Duodenal mucosa (tissue), 2 donors: ENCODE data around the gene ANKS1B.

Source experiments
- H3K27ac ChIP-seq: one replicate; pipeline ENCODE4 v1.7.0; 2013; ENCODE audit warnings: low read depth, low read length
- H3K27me3 ChIP-seq, 2 donors: one replicate each; pipeline ENCODE4 v1.7.0; 2013; ENCODE audit warnings: low read length in 2 of 2, control low read depth in 1 of 2; ENCODE audit not compliant: insufficient read depth in 2 of 2, control insufficient read depth in 1 of 2
- H3K36me3 ChIP-seq, 2 donors: one replicate each; pipeline ENCODE4 v1.7.0; 2013; ENCODE audit warnings: low read length in 2 of 2, control low read depth in 1 of 2; ENCODE audit not compliant: insufficient read depth in 2 of 2, control insufficient read depth in 1 of 2
- H3K4me1 ChIP-seq, 2 donors: one replicate each; pipeline ENCODE4 v1.7.0; 2013; ENCODE audit warnings: low read length in 2 of 2, control low read depth in 1 of 2; ENCODE audit not compliant: insufficient read depth in 2 of 2, control insufficient read depth in 1 of 2
- H3K4me3 ChIP-seq, 2 donors: one replicate each; pipeline ENCODE4 v1.7.0; 2013; ENCODE audit warnings: low read length in 2 of 2, low read depth in 1 of 2
- H3K9ac ChIP-seq, 2 donors: one replicate each; pipeline ENCODE4 v1.7.0; 2013; ENCODE audit warnings: low read length in 2 of 2, low read depth in 1 of 2
- H3K9me3 ChIP-seq, 2 donors: one replicate each; pipeline ENCODE4 v1.7.0; 2013; ENCODE audit warnings: low read length in 2 of 2, control low read depth in 1 of 2; ENCODE audit not compliant: control insufficient read depth in 1 of 2

The ANKS1B gene

DNA sequence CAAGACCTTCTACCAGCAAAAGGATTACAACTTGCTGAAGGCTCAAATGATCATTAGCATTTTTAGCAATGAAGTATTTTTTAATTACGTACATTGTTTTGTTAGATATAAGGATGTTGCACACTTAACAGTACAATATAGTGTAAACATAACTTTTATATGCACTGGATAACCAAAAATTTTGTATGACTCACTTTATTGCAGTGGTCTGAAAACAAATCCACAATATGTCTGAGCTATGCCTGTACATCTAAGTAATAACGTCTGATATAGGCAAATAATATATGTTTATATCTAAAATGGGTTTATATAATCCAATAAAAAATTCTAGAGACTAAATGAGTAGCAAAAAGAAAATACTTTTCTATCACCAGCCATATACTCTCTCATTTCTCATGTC lies 10.6 kb downstream of the ANKS1B start:
- H3K27me3 ChIP-seq: no peaks in the 10 kb centered on the region
- H3K4me3 ChIP-seq: no peak overlapping the region
- no peak overlapping the region for H3K9ac ChIP-seq
- H3K4me1 ChIP-seq: no peaks in the 10 kb centered on the region
- H3K9me3 ChIP-seq: no peaks in the 10 kb centered on the region
- no peaks in the 10 kb centered on the region for H3K36me3 ChIP-seq
- no peak overlapping the region for H3K27ac ChIP-seq

DNA sequence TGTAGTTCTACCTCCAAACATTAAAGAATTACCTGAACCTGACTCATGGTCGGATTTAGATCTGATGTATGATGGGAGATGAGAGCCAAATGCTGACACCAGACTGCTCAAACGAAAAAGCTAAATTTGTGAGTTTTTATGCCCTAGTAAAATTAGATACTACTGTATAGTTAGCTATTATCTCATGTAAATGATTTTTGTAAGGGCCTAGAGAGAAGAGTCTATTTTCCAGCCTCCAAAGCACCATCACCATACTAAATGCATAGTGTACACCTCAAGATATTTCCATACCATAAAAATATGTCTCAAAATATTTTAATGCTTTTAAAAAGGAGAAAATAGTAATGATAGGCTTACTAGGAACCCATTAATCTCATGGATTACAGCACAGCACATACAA lies 18.3 kb downstream of the ANKS1B start:
- Histone ChIP-seq H3K9ac (no peak overlapping the region), H3K4me3 (no peak overlapping the region), H3K27me3 (no peaks in the 10 kb centered on the region), H3K36me3 (no peaks in the 10 kb centered on the region), H3K4me1 (no peaks in the 10 kb centered on the region), H3K9me3 (no peaks in the 10 kb centered on the region), H3K27ac (no peak overlapping the region)

DNA sequence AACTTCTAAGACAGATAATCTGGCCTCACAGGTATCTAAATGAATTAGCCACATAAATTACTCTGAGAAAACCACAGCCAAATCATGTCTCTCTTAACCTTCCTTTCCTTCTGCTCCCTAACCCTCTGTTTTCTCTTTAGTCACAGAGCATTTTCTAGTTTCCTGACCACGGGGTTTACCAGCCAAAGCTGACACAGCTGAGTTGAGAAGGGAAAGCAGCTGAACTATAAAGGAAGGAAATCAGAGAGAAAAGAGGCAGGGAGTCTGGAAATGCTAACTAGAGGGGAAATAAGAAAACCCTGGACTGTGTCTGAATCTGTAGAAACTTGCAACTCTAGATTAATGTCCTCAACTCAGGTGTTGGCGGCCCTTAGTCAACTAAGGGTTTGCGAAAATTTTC lies 24.4 kb downstream of the ANKS1B start:
- H3K27me3 ChIP-seq: no peaks in the 10 kb centered on the region
- no peak overlapping the region for H3K27ac ChIP-seq
- H3K9me3 ChIP-seq: no peaks in the 10 kb centered on the region
- no peak overlapping the region for H3K9ac ChIP-seq
- no peak overlapping the region for H3K4me3 ChIP-seq
- H3K4me1 ChIP-seq: no peaks in the 10 kb centered on the region
- H3K36me3 ChIP-seq: no peaks in the 10 kb centered on the region

DNA sequence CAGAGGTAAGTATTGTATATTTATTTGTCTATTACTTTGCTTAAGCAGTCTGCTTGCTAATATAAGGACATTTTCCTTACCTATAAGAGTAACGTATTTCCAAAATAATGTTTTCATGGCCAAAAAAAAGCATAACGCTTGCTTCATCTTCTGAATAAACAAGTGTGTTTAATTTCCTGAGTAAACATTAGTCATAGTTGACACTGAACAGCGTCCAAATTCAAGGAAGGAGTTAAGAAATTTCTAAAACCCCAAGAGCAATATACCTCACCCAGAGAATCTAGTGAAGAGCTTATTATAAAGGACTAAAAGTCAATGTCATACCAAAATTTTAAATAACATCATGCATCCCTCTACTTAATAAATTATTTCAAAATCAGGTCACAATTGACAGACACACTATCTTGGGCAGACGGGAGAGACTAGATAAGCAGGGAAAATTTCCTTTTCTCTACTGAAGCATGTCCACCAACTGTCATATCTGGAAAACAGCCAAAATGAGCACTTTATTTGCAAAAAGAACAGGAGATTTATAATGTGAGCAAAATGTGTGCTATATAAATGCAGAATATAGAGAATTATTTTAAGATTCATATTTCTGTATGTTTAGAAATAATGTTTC lies 25.1 kb downstream of the ANKS1B start:
- Histone ChIP-seq H3K4me3 (no peak overlapping the region), H3K9ac (no peak overlapping the region), H3K4me1 (no peaks in the 10 kb centered on the region), H3K27me3 (no peaks in the 10 kb centered on the region), H3K9me3 (no peaks in the 10 kb centered on the region), H3K36me3 (no peaks in the 10 kb centered on the region), H3K27ac (no peak overlapping the region)

DNA sequence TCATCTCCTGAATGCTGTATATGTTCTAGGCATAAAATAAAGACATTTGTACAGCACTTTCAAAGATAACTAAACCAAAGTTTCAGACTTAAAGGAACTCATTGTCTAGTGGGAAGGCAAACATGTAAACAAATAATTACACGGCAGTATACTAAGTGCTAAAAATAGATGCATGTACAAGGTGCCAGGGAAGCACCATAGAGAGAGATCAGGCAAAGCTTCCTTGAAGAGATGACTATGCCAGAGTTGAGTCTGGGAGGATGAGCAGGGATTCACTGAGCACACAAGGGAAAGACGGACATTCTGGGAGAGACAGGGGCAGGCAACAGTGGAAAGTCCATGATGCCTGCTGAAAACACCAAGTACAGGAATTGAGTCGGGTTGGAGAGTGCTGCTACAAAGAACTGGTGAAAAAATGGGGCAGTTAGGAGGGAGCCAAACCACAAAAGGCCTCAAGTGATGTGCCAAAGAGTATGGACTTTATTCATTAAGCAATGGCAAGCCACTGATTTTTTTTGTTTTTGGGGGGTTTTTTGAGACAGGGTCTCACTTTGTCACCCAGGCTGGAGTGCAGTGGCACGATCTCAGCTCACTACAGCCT lies 26.8 kb downstream of the ANKS1B start:
- no peak overlapping the region for H3K27ac ChIP-seq
- no peak overlapping the region for H3K9ac ChIP-seq
- no peaks in the 10 kb centered on the region for H3K4me1 ChIP-seq
- no peaks in the 10 kb centered on the region for H3K36me3 ChIP-seq
- no peaks in the 10 kb centered on the region for H3K27me3 ChIP-seq
- H3K9me3 ChIP-seq: no peaks in the 10 kb centered on the region
- no peak overlapping the region for H3K4me3 ChIP-seq

DNA sequence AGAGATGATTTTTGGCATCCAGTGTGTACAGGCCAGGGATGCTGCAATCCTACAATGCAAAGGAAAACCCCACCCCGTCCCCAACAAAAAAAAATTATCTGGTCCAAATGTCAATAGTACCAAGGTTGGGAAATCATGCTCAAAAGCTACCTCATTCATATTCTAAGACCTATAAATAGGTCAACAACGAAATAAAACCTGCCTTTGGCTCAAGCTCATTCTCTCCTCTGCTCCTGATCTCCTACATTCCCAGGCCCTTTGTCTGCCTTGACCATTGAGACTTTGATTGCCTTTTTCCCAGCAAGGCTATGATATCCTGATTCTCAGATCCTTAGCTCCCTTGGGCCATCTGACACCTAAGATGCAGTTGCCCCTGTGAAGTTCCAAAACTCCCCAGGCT lies 30.0 kb downstream of the ANKS1B start:
- Histone ChIP-seq H3K36me3 (no peaks in the 10 kb centered on the region), H3K4me1 (no peaks in the 10 kb centered on the region)

DNA sequence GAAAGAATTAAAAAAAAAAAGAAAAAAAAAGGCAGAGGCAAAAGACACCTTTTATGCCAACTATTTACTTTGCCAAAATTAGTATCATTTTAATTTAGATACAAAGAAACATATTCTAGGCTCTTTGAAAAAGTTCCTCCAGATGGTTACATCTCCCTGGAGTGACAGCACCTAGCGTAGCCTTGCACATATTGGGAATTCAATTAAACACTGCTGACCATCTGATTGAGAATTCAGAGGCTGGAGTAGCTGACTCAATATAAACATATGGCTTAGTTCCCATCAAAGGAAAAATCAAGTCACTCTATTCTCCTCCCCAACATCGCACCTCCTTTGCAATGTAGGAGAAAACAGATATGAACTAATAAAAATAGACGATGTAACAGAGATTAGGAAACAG lies 36.4 kb downstream of the ANKS1B start:
- no peaks in the 10 kb centered on the region for H3K9me3 ChIP-seq
- no peak overlapping the region for H3K4me3 ChIP-seq
- no peaks in the 10 kb centered on the region for H3K27me3 ChIP-seq
- H3K36me3 ChIP-seq: no peaks in the 10 kb centered on the region
- no peak overlapping the region for H3K27ac ChIP-seq
- H3K9ac ChIP-seq: no peak overlapping the region
- H3K4me1 ChIP-seq: no peaks in the 10 kb centered on the region

More for the DNA sequence above, 30.0 kb downstream of the ANKS1B start:
- no peaks in the 10 kb centered on the region for H3K27me3 ChIP-seq
- no peak overlapping the region for H3K4me3 ChIP-seq
- no peak overlapping the region for H3K27ac ChIP-seq
- no peaks in the 10 kb centered on the region for H3K9me3 ChIP-seq
- H3K9ac ChIP-seq: no peak overlapping the region

DNA sequence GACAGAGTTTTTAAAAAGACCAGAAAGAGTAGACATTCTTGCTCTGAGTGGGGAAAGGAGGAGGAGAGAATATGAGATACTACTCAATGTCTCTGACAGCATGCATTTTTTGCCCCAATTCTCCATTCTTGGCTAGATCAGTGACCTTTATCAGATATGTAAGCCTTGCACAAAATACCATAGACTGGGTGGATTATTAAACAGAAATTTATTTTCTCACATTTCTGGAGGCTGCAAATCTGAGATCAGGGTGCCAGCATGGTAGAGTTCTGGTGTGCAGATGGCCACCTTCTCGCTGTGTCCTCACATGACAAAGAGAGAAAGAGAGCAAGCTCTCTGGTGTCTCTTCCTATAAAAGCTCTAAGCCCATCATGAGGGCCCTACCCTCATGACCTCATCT lies 38.6 kb downstream of the ANKS1B start:
- H3K4me1 ChIP-seq: no peaks in the 10 kb centered on the region
- no peak overlapping the region for H3K27ac ChIP-seq
- H3K4me3 ChIP-seq: no peak overlapping the region
- no peak overlapping the region for H3K9ac ChIP-seq
- no peaks in the 10 kb centered on the region for H3K27me3 ChIP-seq
- H3K9me3 ChIP-seq: no peaks in the 10 kb centered on the region
- no peaks in the 10 kb centered on the region for H3K36me3 ChIP-seq

DNA sequence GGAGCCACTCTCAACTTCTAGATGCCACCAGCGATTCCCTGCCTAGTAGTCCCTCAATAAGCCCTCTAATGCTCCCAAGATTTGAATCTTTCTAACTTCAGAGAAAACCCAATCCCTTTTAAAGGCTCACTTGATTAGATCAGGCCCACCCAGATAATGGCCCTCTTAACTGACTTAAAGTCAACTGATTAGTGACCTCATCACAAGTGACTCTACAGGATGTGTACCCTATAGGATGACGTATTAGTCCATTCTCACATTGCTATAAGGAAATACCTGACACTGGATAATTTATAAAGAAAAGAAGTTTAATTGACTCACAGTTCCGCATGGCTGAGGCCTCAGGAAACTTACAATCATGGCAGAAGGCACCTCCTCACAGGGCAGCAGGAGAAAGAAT lies 49.1 kb downstream of the ANKS1B start:
- no peak overlapping the region for H3K27ac ChIP-seq
- no peak overlapping the region for H3K9ac ChIP-seq
- no peaks in the 10 kb centered on the region for H3K4me1 ChIP-seq
- no peaks in the 10 kb centered on the region for H3K27me3 ChIP-seq
- no peak overlapping the region for H3K4me3 ChIP-seq
- H3K9me3 ChIP-seq: no peaks in the 10 kb centered on the region
- H3K36me3 ChIP-seq: no peaks in the 10 kb centered on the region

DNA sequence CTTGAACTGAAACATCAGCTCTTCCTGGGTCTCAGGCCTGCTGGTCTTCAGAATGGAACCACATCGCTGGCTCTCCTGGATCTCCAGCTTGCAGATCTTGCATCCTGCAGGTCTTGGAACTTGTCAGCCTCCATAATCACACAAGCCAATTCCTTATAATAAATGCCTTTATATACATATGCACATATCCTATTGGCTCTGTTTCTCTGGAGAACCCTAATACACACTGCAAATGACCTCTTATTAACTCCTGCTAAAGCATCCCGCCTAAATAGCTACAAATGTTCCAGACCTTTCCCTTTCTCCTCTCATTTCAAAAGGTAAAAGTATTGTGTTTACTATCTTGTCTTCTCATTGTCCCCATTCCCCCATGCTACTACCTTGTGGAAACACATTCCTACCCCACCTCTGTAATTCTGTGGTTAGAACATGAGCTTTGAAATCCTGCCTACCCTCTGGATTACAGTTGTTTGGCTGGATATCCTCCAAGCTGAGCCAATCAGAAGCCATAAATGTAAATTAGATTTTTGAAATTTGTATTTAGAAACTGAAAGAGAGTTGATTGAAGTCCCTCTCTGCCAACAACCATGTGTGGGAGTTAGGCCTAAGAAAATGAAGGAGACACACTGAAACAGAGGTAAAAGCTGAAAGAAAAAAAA lies 58.1 kb downstream of the ANKS1B start:
- Histone ChIP-seq H3K9ac (no peak overlapping the region), H3K4me3 (no peak overlapping the region), H3K27me3 (no peaks in the 10 kb centered on the region), H3K4me1 (no peaks in the 10 kb centered on the region), H3K36me3 (no peaks in the 10 kb centered on the region), H3K9me3 (no peaks in the 10 kb centered on the region), H3K27ac (no peak overlapping the region)
